Right lobe of liver (tissue), 6 donors: ENCODE results near the gene KLF2. TPM values are rescaled to one million over a fixed set of nuclear protein-coding genes. Genes with fewer than 3 reads are reported as not detected.
A peak's percentile ranks its signal among the peaks of the same experiment; 100 is the strongest.
"Not testable (repeated sequence)": the region's sequence is repeated elsewhere in the genome, so short reads cannot be mapped to it uniquely, and the experiment has no call there.

Experiments used
- ATAC-seq, 4 donors: fragments of 200-7000 bp; cut with Tn5 transposase; one replicate each; pipeline ENCODE4 v1.9.1; 2020; ENCODE audit warnings: mild to moderate bottlenecking in 4 of 4, moderate library complexity in 4 of 4
- DNase-seq, 3 donors: peaks; one replicate each; pipeline ENCODE4 v3.0.0-alpha.2; 2020
- H3K27ac ChIP-seq, 3 donors: fragments of 200-600 bp; one replicate each; pipeline ENCODE4 v1.8.0; 2022
- H3K27me3 ChIP-seq, 2 donors: fragments of 200-600 bp; one replicate each; pipeline ENCODE4 v1.8.0; 2022
- H3K36me3 ChIP-seq, 4 donors: fragments of 200-600 bp; sonication (generic) in 1 of 4; one replicate each; pipeline versions ENCODE4 v1.5.1 to v1.8.0; 2017 to 2022; ENCODE audit warnings: control low read depth in 1 of 4
- H3K4me1 ChIP-seq, 4 donors: fragments of 200-600 bp; sonication (generic) in 1 of 4; one replicate each; pipeline versions ENCODE4 v1.5.1 to v1.8.0; 2017 to 2022; ENCODE audit warnings: control low read depth in 1 of 4
- H3K4me3 ChIP-seq, 3 donors: fragments of 200-600 bp; one replicate each; pipeline ENCODE4 v1.8.0; 2022
- H3K9me3 ChIP-seq, 4 donors: fragments of 200-600 bp; sonication (generic) in 1 of 4; one replicate each; pipeline versions ENCODE4 v1.5.1 to v1.8.0; 2017 to 2022; ENCODE audit warnings: control low read depth in 1 of 4
- CTCF ChIP-seq, 4 donors: fragments of 200-600 bp in 3 of 4; fragments of 450-650 bp in 1 of 4; IDR thresholded peaks; one replicate each; pipeline versions ENCODE4 v1.5.1 to v1.8.0; 2016 to 2022; ENCODE audit warnings: antibody characterized with exemption in 4 of 4, mild to moderate bottlenecking in 2 of 4
- POLR2A ChIP-seq: fragments of 450-650 bp; IDR thresholded peaks from one replicate; pipeline ENCODE4 v1.6.1; 2017; ENCODE audit warnings: antibody characterized with exemption, mild to moderate bottlenecking
- WGBS: methylation state at CpG from one replicate; pipeline ENCODE4 v1.1.6; 2018; ENCODE audit warnings: low coverage, low lambda C conversion rate; ENCODE audit not compliant: insufficient coverage; ENCODE audit errors: missing lambda C conversion rate; 5-methylcytosine and 5-hydroxymethylcytosine counted together
- intact Hi-C, 2 donors: fragments of 100-400 bp; cut with DNase I; formaldehyde crosslinking; loops; one replicate each; pipeline versions ENCODE4 v1.11.2 to v1.14.1; 2022
- total RNA-seq, 6 experiments: library from RNA; depleted of rRNA in 2 of 6; stranded (reverse); fragments of >200 nt in 2 of 6; fragmentation: NEBNext Ultra II Directional in 3 of 6; extraction: Animal tissue kit (Norgen Biotek cat#: 25700) in 3 of 6; gene quantifications; one replicate each; pipeline versions ENCODE4 v1.1.0 to v1.2.4, GENCODE V29; 2016 to 2023
- donor health status: DM: no; HTN: yes; CAD: no.
- donor health status: DM: no; HTN: no; CAD: no.
- donor health status: DM: no; HTN: no; CAD: no.
- donor health status: DM: no; HTN: yes; CAD: no.
- donor health status: DM: no; HTN: yes; CAD: no.

Gene KLF2
- total RNA-seq, 6 experiments from 2014 or later = 3.7 to 10.1 (median 4.8) TPM

GRCh38 chr19:16297575-16298178 is 26.9 kb upstream of the KLF2 start:
- H3K27ac ChIP-seq = no peak overlapping the region
- intact Hi-C loops = no loop called here
- peaks cover 0 to 7% (median 2%) of the 10 kb centered on the region in 4 donors for H3K4me1 ChIP-seq
- H3K4me3 ChIP-seq = no peak overlapping the region
- 85% methylated on average over 6 of the region's 9 CpGs for WGBS
- H3K36me3 ChIP-seq = no peaks in the 10 kb centered on the region
- DNase-seq (no peak), ATAC-seq (no peak)
- TF ChIP-seq CTCF (IDR thresholded peaks at IDR 0.05) (no peak), POLR2A (no peak)
- no peaks in the 10 kb centered on the region for H3K9me3 ChIP-seq
- no peaks in the 10 kb centered on the region for H3K27me3 ChIP-seq

DNA sequence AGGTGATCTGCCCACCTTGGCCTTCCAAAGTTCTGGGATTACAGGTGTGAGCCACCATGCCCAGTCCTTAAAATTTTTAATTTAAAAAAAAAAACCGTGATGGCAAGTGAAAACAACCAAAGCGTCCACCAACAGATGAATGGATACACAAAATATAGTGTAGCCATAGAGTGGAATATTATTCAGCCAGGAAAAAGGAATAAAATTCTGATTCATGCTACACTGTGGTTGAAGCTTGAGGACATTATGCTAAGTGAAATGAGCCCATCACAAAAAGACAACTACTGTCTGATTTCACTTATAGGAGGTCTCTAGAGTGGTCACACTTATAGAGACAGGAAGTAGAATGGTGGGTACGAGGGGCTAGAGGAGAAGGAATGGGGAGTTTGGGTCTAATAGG is 26.3 kb upstream of the KLF2 start:
- no peak overlapping the region for H3K4me3 ChIP-seq
- WGBS = 63% methylated on average over 3 of the region's 3 CpGs
- no peaks in the 10 kb centered on the region for H3K27me3 ChIP-seq
- H3K4me1 ChIP-seq = peaks cover 0 to 7% (median 2%) of the 10 kb centered on the region in 4 donors
- H3K27ac ChIP-seq = no peak overlapping the region
- no peaks in the 10 kb centered on the region for H3K9me3 ChIP-seq
- intact Hi-C loops = no loop called here
- TF ChIP-seq POLR2A = no peak
- no peak for TF ChIP-seq CTCF (IDR thresholded peaks at IDR 0.05)
- DNase-seq = no peak
- no peaks in the 10 kb centered on the region for H3K36me3 ChIP-seq
- ATAC-seq = no peak

DNA sequence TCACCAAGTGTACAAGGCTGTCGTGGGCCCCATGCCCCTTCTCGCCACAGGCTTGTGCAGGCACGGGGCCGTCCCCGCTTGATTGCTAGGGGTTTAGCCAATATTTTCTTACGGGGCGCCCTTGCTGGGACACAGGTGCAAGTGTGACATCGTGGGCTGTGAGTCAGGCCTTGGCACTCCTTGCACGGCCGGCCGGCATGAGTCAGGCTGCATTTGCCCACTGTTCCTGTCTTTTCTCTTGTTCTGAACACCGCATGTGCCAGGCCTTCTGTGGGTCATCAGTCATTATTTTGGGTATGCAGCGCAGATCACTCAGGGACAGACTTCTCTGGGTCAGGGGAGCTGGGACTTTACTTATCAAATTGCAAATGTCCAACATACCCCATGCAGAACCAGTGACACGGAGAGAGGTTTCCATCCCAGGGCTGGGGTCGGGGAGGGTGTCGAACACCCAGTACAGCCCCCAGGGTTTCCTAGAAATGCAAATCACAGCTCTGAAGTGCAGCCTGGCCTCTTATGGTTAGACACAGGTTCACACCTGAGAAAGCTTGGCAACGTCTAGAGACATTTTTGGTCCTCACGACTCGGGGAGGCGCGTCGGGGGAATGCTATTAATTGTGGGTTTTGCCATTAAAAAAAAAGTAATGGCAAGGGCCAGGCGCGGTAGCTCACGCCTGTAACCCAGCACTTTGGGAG is 22.5 kb upstream of the KLF2 start:
- WGBS = 82% methylated on average over 9 of the region's 25 CpGs
- ATAC-seq = peak in 1 of 4 donors; percentile 17

GRCh38 chr19:16303755-16304154 is 20.9 kb upstream of the KLF2 start:
- Histone ChIP-seq H3K4me1 (no peaks in the 10 kb centered on the region), H3K27ac (no peak overlapping the region), H3K9me3 (no peaks in the 10 kb centered on the region), H3K36me3 (no peaks in the 10 kb centered on the region), H3K4me3 (no peak overlapping the region), H3K27me3 (no peaks in the 10 kb centered on the region)
- DNase-seq (no peak), ATAC-seq (peak; percentile 43 to 64 (median 58))
- intact Hi-C loops = no loop called here
- 80% methylated on average over 2 of the region's 3 CpGs for WGBS
- TF ChIP-seq CTCF (IDR thresholded peaks at IDR 0.05) (no peak), POLR2A (no peak)

More for the DNA sequence above, 22.5 kb upstream of the KLF2 start:
- no peak for DNase-seq
- H3K27ac ChIP-seq = no peak overlapping the region
- TF ChIP-seq POLR2A (no peak), CTCF (IDR thresholded peaks at IDR 0.05) (no peak)
- no peaks in the 10 kb centered on the region for H3K36me3 ChIP-seq
- H3K4me3 ChIP-seq = no peak overlapping the region
- no peaks in the 10 kb centered on the region for H3K27me3 ChIP-seq
- intact Hi-C loops = no loop called here
- no peaks in the 10 kb centered on the region for H3K4me1 ChIP-seq
- no peaks in the 10 kb centered on the region for H3K9me3 ChIP-seq

DNA sequence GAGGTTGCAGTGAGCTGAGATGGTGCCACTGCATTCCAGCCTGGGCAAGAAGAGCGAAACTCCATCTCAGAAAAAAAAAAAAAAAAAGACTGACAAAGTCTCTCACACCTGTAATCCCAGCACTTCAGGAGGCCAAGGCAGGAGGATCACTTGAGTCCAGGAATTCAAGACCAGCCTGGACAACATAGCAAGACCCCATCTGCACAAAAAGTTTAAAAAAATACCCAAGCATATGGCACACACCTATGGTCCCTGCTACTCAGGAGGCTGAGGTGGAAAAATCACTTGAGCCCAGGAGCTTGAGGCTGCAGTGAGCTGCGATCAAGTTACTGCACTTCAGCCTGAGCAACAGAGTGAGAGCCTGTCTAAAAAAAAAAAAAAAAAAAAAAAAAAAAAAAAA is 20.1 kb upstream of the KLF2 start:
- intact Hi-C loops, H3K4me3 ChIP-seq, H3K27ac ChIP-seq, DNase-seq, ATAC-seq, H3K27me3 ChIP-seq, H3K36me3 ChIP-seq, H3K9me3 ChIP-seq, H3K4me1 ChIP-seq: not testable (repeated sequence)
- WGBS = 83% methylated on average over 1 of the region's 2 CpGs

GRCh38 chr19:16305060-16305459 is 19.6 kb upstream of the KLF2 start:
- H3K9me3 ChIP-seq, H3K27ac ChIP-seq, H3K36me3 ChIP-seq, H3K27me3 ChIP-seq, intact Hi-C loops, H3K4me1 ChIP-seq, DNase-seq, H3K4me3 ChIP-seq: not testable (repeated sequence)
- WGBS = 24% methylated on average over 5 of the region's 6 CpGs
- ATAC-seq = peak in 1 of 4 donors; percentile 17
